B cell (primary cell): ENCODE results near the gene SPATA20. TPM values are rescaled to one million over a fixed set of nuclear protein-coding genes. Genes with fewer than 3 reads are reported as not detected.

Source experiments
- ATAC-seq: fragments of 200-7000 bp; cut with Tn5 transposase; one replicate; pipeline ENCODE4 v1.10.0; 2021; ENCODE audit warnings: low read depth, mild to moderate bottlenecking, moderate number of reproducible peaks, moderate library complexity
- CTCF ChIA-PET: fragments of 350-600 bp; sonication (Branson Sonifier 250); formaldehyde crosslinking; loops from one replicate; lab custom pipeline; 2021; ENCODE audit warnings: antibody characterized with exemption, inconsistent platforms; lab: Charles Lee
- POLR2A ChIA-PET: fragments of 350-600 bp; sonication (Branson Sonifier 250); formaldehyde crosslinking; loops from one replicate; lab custom pipeline; 2021; ENCODE audit warnings: antibody characterized with exemption; lab: Charles Lee
- DNase-seq: peaks from one replicate; pipeline ENCODE4 v3.0.0; 2013
- H2AFZ ChIP-seq: 2 replicates; pipeline ENCODE4 v1.6.1; 2012; ENCODE audit warnings: mild to moderate bottlenecking, low read depth, low read length; ENCODE audit not compliant: insufficient read depth, poor library complexity, severe bottlenecking
- H3K27ac ChIP-seq, 2 donors: 1 replicate in 1 of 2; 2 replicates in 1 of 2; pipeline ENCODE4 v1.5.1; 2012 to 2013; ENCODE audit warnings: low read length in 2 of 2, mild to moderate bottlenecking in 2 of 2, moderate library complexity in 1 of 2
- H3K27me3 ChIP-seq, 4 experiments: fragments of 200-600 bp in 1 of 4; sonication (generic) in 1 of 4; replicated peaks in 1 of 4; 1 replicate in 2 of 4; 2 replicates in 2 of 4; pipeline versions ENCODE4 v1.6.1 to v1.7.0; 2013 to 2016; ENCODE audit warnings: low read length in 3 of 4, mild to moderate bottlenecking in 2 of 4, mixed read lengths in 1 of 4, moderate library complexity in 1 of 4; ENCODE audit not compliant: insufficient read depth in 4 of 4, control insufficient read depth in 3 of 4; ENCODE audit errors: control extremely low read depth in 1 of 4
- H3K36me3 ChIP-seq, 2 experiments: replicated peaks in 1 of 2; 1 replicate in 1 of 2; 2 replicates in 1 of 2; pipeline versions ENCODE4 v1.6.1 to v1.7.1; 2013; ENCODE audit warnings: low read length in 1 of 2; ENCODE audit not compliant: insufficient read depth in 2 of 2, control insufficient read depth in 1 of 2; ENCODE audit errors: control extremely low read depth in 1 of 2, extremely low read depth in 1 of 2
- H3K4me1 ChIP-seq, 2 donors: fragments of 200-600 bp in 1 of 2; sonication (generic) in 1 of 2; 1 replicate in 1 of 2; 2 replicates in 1 of 2; pipeline versions ENCODE4 v1.5.1 to v1.6.1; 2013 to 2017; ENCODE audit warnings: low read length in 2 of 2; ENCODE audit not compliant: control insufficient read depth in 2 of 2, insufficient read depth in 2 of 2
- H3K4me2 ChIP-seq: replicated peaks from 2 replicates; pipeline ENCODE3; 2012; ENCODE audit warnings: mild to moderate bottlenecking, low read depth, low read length; ENCODE audit not compliant: poor library complexity, severe bottlenecking
- H3K4me3 ChIP-seq, 5 experiments: fragments of 200-600 bp in 1 of 5; sonication (generic) in 1 of 5; 1 replicate in 3 of 5; 2 replicates in 2 of 5; pipeline versions ENCODE4 v1.5.1 to v1.7.0; 2011 to 2016; ENCODE audit warnings: low read length in 4 of 5, mild to moderate bottlenecking in 4 of 5, low read depth in 2 of 5, control low read depth in 1 of 5, moderate library complexity in 1 of 5; ENCODE audit not compliant: insufficient read depth in 1 of 5; ENCODE audit errors: control extremely low read depth in 1 of 5, extremely low read depth in 1 of 5
- H3K79me2 ChIP-seq: fragments of 200-600 bp; sonication (generic); one replicate; pipeline ENCODE4 v1.6.0; 2016; ENCODE audit warnings: low read length; ENCODE audit not compliant: control insufficient read depth, insufficient read depth
- H3K9ac ChIP-seq: fragments of 200-600 bp; sonication (generic); 2 replicates; pipeline ENCODE4 v1.6.1; 2017; ENCODE audit warnings: mild to moderate bottlenecking, low read length, moderate library complexity
- H3K9me3 ChIP-seq, 3 donors: one replicate each; pipeline versions ENCODE4 v1.6.1 to v1.7.1; 2013; ENCODE audit warnings: low read length in 2 of 3; ENCODE audit not compliant: control insufficient read depth in 2 of 3, insufficient read depth in 1 of 3; ENCODE audit errors: control extremely low read depth in 1 of 3
- H4K20me1 ChIP-seq: 2 replicates; pipeline ENCODE4 v1.6.0; 2012; ENCODE audit warnings: mild to moderate bottlenecking, low read length; ENCODE audit not compliant: insufficient read depth, control insufficient read depth, poor library complexity, severe bottlenecking
- H3K27ac Mint-ChIP-seq: one replicate; pipeline ENCODE4 v1.8.0; 2021; ENCODE audit warnings: mixed read lengths
- H3K27me3 Mint-ChIP-seq: one replicate; pipeline ENCODE4 v1.8.0; 2021; ENCODE audit warnings: mixed read lengths
- H3K4me1 Mint-ChIP-seq: one replicate; pipeline ENCODE4 v1.8.0; 2021; ENCODE audit warnings: mixed read lengths
- H3K4me3 Mint-ChIP-seq: one replicate; pipeline ENCODE4 v1.8.0; 2021; ENCODE audit warnings: mixed read lengths
- H3K9me3 Mint-ChIP-seq: one replicate; pipeline ENCODE4 v1.8.0; 2022; ENCODE audit warnings: mixed read lengths; ENCODE audit not compliant: insufficient read depth
- EZH2 ChIP-seq: IDR thresholded peaks from 2 replicates; pipeline ENCODE4 v1.6.1; 2012; ENCODE audit warnings: borderline replicate concordance, low read depth, mild to moderate bottlenecking, moderate library complexity, low read length; ENCODE audit not compliant: insufficient read depth, poor library complexity, severe bottlenecking
- WGBS: methylation state at CpG from one replicate; pipeline ENCODE4 v1.1.5; 2013; ENCODE audit warnings: missing lambda C conversion rate; ENCODE audit not compliant: insufficient coverage; 5-methylcytosine and 5-hydroxymethylcytosine counted together
- intact Hi-C: fragments of 100-400 bp; cut with micrococcal nuclease; formaldehyde crosslinking; loops from one replicate; pipeline ENCODE4 v1.10.0; 2022
- polyA plus RNA-seq: library from polyadenylated mRNA; depleted of rRNA; stranded (reverse); fragments of >200 nt; gene quantifications from 2 replicates; pipeline ENCODE4 v1.2.3, GENCODE V29; 2012
- total RNA-seq, 2 donors: library from RNA; stranded (reverse); fragments of 120-200 nt in 1 of 2; gene quantifications; 1 replicate in 1 of 2; 2 replicates in 1 of 2; pipeline versions ENCODE4 v1.2.3 to v1.2.4, GENCODE V29; 2013 to 2022
- TF ChIP-seq, protein P1 (sequence below): fragments of 200-600 bp; IDR thresholded peaks from one replicate; pipeline ENCODE4 v1.8.0; 2022; ENCODE audit warnings: antibody characterized with exemption, mild to moderate bottlenecking

Gene SPATA20
- total and polyA plus RNA-seq, 2 donors (not counting 1 experiment from before 2014, with no cell fraction given) = 61.7 to 68.5 TPM

DNA sequence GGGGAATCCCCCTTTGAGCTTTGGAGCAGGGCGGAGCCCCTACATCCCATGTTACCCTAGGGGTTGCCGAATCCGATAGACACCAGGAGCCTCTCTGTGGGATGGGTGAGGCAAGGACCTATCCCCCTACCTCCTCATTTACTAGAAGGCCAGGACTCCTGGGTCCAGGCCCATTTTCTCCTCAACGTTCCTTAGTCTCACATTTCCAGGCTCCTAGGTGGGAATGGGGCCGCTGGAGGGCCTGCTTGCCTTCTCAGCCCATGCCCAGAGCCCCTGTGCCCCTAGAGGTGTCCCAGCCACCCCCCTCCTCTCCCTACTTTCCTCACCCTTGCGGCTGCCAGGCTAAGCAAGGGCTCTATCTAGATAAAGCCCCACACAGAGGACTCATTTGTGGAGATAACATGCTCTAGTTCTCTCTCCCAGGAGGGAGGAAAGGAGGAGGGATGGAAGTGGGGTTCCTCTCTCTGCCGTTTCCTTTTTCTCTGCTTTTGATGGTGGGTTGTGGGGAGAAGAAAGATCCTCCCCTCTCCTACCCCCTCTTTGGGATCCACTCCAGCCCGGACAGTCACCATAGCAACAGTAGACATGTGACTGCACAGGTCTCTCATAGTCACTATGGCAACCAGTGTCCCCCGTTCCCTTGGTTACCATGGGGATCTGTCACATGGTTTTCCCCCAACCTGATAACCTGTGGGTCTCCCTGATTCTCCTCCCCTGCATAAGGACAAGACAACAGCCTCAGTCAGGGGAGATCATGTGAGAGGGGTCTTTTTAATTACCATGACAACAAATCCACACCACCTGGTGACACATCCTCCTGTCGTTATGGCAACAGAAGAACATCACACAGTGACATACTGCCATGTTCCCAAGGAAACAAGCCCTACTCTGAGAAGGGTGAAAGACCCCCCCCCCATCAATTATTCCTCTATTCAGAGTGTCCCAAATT lies 18.7 kb downstream of the SPATA20 start:
- peaks cover 0 to 7% (median 0%) of the 10 kb centered on the region in 3 donors for H3K9me3 ChIP-seq
- H3K27ac ChIP-seq = no peak overlapping the region
- H3K4me2 ChIP-seq = no peak overlapping the region
- ATAC-seq (no peak), DNase-seq (peak; percentile 65)
- H3K27me3 ChIP-seq = peaks cover 0 to 72% (median 27%) of the 10 kb centered on the region in 4 experiments
- TF ChIP-seq, protein P1, sequence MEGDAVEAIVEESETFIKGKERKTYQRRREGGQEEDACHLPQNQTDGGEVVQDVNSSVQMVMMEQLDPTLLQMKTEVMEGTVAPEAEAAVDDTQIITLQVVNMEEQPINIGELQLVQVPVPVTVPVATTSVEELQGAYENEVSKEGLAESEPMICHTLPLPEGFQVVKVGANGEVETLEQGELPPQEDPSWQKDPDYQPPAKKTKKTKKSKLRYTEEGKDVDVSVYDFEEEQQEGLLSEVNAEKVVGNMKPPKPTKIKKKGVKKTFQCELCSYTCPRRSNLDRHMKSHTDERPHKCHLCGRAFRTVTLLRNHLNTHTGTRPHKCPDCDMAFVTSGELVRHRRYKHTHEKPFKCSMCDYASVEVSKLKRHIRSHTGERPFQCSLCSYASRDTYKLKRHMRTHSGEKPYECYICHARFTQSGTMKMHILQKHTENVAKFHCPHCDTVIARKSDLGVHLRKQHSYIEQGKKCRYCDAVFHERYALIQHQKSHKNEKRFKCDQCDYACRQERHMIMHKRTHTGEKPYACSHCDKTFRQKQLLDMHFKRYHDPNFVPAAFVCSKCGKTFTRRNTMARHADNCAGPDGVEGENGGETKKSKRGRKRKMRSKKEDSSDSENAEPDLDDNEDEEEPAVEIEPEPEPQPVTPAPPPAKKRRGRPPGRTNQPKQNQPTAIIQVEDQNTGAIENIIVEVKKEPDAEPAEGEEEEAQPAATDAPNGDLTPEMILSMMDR = no peak
- no peak for TF ChIP-seq EZH2
- no peaks in the 10 kb centered on the region for H3K36me3 ChIP-seq
- Mint-ChIP-seq H3K4me3 (no peak overlapping the region), H3K9me3 (no peaks in the 10 kb centered on the region), H3K4me1 (peaks cover 15% of the 10 kb centered on the region), H3K27me3 (peaks cover 60% of the 10 kb centered on the region), H3K27ac (no peak overlapping the region)
- no peaks in the 10 kb centered on the region for H4K20me1 ChIP-seq
- ChIA-PET POLR2A (interaction anchor here (1.2 kb wide), 1 partner anchor 24 kb away, joined by 3 read pairs; no protein-coding TSS in a partner anchor), CTCF (no interaction called here)
- H3K79me2 ChIP-seq = no peaks in the 10 kb centered on the region
- H3K4me3 ChIP-seq = no peak overlapping the region
- intact Hi-C loops = no loop called here
- 24% methylated on average over 4 of the region's 10 CpGs for WGBS
- no peak overlapping the region for H2AFZ ChIP-seq
- H3K4me1 ChIP-seq = peaks cover 13 to 19% of the 10 kb centered on the region in 2 donors
- no peak overlapping the region for H3K9ac ChIP-seq

DNA sequence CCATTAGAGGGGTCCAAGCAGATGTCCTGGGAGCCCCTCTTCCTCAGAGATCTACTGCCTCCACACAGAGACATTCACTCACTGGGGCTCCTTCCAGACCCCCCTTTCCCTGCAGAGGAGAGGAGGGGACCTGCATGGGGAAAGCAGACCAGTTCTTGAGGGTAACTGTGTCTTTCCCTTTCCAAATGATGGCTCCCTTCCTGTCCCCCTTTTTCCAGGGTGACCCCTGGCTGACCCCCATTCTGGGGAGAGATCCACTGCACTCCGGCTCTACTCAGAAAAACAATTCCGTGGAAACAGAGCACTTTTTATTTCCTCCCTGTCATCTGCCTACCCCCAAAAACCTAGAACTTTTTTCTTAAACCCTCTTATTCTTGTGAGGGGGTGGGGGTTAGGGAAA lies 19.9 kb downstream of the SPATA20 start:
- Histone ChIP-seq H3K27ac (no peak overlapping the region), H3K36me3 (no peaks in the 10 kb centered on the region), H2AFZ (no peak overlapping the region), H3K79me2 (no peaks in the 10 kb centered on the region), H4K20me1 (no peaks in the 10 kb centered on the region), H3K4me2 (no peak overlapping the region), H3K9me3 (peaks cover 0 to 7% (median 0%) of the 10 kb centered on the region in 3 donors), H3K4me3 (no peak overlapping the region), H3K27me3 (peaks cover 0 to 63% (median 24%) of the 10 kb centered on the region in 4 experiments), H3K9ac (no peak overlapping the region), H3K4me1 (peaks cover 5 to 13% of the 10 kb centered on the region in 2 donors)
- Mint-ChIP-seq H3K27ac (no peak overlapping the region), H3K4me1 (peaks cover 15% of the 10 kb centered on the region), H3K9me3 (no peaks in the 10 kb centered on the region), H3K4me3 (no peak overlapping the region), H3K27me3 (peaks cover 69% of the 10 kb centered on the region)
- intact Hi-C loops = no loop called here
- ChIA-PET POLR2A (no interaction called here), CTCF (no interaction called here)
- ATAC-seq (no peak), DNase-seq (no peak)
- TF ChIP-seq EZH2 = no peak
- TF ChIP-seq, protein P1 = no peak
- 100% methylated on average over 1 of the region's 2 CpGs for WGBS
